HG03558 (cell line): Measurements from ENCODE around the gene SUPT16H.
"Not testable (repeated sequence)": the region's sequence is repeated elsewhere in the genome, so short reads cannot be mapped to it uniquely, and the experiment has no call there.

Source experiments
- ATAC-seq: cut with Tn5 transposase; IDR thresholded peaks from one replicate; pipeline ENCODE4 v1.9.1; 2021; ENCODE audit warnings: moderate number of reproducible peaks; ENCODE audit not compliant: unreplicated experiment; ENCODE audit errors: extremely low read depth

Gene SUPT16H

DNA sequence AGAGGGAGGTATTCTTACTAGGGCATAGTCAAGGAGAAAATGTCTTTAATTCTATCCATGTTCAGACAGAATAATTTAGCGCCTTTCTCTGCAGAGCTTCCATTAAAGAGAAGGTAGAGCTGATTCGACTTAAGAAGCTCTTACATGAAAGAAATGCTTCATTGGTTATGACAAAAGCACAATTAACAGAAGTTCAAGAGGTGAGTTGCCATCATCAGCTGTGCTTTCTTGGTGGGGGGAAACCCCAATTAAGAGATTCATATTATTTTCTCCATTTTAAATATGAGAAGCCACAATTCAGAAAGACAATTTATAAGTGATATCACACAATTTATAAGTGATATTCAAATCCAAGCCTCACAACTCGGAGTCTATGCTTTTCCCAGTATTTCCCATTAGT is 76.2 kb downstream of the SUPT16H start:
- ATAC-seq, result no peak

DNA sequence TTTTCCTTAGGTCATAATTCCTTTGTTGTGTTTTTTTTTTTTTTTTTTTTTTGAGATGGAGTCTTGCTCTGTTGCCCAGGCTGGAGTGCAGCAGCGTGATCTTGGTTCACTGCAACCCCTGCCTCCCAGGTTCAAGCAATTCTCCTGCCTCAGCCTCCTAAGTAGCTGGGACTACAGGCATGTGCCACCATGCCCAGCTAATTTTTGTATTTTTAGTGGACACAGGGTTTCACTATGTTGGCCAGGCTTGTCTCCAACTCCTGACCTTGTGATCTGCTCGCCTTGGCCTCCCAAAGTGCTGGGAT is 81.0 kb downstream of the SUPT16H start:
- ATAC-seq, result not testable (repeated sequence)

DNA sequence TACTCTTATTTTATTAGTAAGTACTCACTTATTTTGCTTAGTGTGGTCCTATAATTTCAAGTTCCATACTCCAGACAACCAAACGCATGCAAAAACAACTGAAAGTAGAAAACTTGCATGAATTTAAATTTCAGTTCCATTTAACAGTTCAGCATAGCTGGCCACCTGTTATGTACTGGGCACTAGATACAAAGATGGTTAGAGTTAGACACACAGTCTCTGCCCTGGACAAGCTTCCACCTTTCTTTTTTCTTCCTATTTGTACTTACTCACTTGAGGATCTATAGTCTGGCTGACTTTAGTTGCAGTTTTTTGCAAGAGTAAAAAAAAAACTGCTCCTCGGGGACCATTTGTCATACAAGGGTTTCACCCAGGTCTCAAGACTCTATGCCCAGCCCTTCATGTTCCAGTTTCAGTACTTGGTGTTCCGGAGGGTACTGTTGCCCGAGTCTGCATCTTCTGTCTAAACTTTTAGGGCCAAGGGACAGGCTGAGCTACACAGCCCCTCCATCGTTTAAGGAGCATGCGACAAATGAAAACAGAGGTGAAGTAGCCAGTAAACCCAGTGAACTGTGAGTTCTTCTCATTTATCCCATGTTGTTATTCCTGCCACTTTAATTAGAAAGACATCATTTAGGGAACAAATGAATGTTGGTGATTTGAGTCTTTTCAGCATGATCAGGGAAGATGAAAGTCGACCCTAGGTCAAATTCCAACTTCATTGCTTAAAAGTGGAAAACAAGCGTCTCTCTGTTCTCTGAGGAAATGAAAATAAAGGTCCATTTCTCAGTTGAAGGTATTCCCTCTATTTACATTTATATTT is 81.6 kb downstream of the SUPT16H start:
- no peak for ATAC-seq
